ENCODE data around the gene PEX10.
"Not testable (repeated sequence)": the region's sequence is repeated elsewhere in the genome, so short reads cannot be mapped to it uniquely, and the experiment has no call there.

PEX10 gene

GRCh38 chr1:2442661-2443060 is 30.3 kb upstream of the PEX10 start:
- no peak for DNase-seq

- no peak for DNase-seq
Measured at GRCh38 chr1:2441746-2442145, 29.4 kb upstream of the PEX10 start.

DNA sequence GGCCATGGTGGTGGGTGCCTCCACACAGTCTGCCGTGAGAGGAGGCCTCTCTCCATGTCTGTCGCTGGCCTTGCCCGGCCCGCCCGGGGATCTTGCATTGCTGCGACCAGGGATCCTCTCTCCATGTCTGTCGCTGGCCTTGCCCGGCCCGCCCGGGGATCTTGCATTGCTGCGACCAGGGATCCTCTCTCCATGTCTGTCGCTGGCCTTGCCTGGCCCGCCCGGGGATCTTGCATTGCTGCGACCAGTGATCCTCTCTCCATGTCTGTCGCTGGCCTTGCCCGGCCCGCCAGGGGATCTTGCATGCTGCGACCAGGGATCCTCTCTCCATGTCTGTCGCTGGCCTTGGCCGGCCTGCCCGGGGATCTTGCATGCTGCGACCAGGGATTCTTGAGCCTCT is 28.0 kb upstream of the PEX10 start:
- DNase-seq: not testable (repeated sequence)

DNA sequence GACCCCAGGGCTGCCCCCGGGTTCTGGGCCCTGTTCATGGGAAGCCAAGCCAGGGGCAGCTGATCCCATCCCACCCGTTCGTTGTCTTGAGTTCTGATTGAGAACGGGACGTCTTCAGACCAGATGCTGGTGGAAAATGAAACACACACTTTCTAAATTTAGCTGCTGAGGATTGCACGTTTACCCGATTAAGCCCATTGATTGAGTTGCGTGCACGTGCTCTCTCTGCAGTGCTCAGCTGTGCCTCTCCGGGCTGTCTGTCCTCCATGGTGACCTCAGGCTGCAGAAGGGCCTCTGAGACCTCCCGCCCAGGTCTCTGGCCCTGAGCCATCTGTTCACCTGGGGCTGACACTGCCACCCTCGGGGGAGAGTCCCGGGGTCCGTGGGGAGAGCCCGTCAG is 27.0 kb upstream of the PEX10 start:
- DNase-seq: no peak

- no peak for DNase-seq
Measured at GRCh38 chr1:2438641-2439040, 26.3 kb upstream of the PEX10 start.

GRCh38 chr1:2438038-2438437 is 25.7 kb upstream of the PEX10 start:
- no peak for DNase-seq

DNA sequence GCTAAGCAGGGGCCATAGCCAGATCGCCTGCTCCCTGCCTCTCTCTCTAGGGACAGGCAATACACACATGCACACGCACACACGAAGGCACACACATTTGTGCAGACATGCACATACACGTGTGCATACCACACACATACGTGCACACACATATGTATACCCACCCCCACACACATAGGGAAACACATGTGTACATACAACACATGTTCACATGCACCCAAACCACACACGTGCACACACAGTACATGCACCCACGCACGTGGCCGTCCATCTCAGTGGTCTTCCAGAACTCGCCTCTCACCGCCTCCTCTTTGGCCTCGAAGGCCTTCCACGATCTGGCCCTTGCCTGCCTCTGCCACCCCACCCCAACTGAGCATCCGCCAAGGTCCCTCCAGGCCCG is 25.3 kb upstream of the PEX10 start:
- no peak for DNase-seq

- DNase-seq: no peak
Measured at GRCh38 chr1:2436876-2437275, 24.5 kb upstream of the PEX10 start.

DNA sequence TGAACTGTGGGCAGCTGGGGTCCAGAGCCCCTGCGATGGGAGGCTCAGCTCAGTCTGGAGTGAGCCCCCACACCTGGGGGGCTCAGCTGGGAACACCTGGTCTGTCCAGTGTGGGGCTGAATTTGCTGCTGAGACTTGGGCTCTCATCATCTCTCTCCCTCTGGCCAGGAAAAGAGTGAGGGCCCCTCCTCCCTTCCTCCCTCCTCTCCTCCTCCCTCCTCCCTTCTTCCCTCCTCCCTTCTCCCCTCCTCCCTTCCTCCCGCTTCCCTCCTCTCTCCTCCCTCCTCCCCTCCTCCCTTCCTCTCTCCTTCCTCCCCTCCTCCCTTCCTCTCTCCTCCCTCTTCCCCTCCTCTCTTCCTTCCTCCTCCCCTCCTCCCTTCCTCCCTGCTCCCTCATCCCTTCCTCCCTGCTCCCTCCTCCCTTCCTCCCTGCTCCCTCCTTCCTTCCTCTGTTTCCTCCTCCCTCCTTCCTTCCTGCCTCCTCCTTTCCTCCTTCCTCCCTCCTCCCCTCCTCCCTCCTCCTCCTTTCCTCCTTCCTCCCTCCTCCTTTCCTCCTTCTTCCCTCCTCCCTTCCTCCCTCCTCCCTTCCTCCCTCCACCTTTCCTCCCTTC is 23.5 kb upstream of the PEX10 start:
- DNase-seq: no peak

- DNase-seq: no peak
Measured at GRCh38 chr1:2435091-2435490, 22.7 kb upstream of the PEX10 start.

DNA sequence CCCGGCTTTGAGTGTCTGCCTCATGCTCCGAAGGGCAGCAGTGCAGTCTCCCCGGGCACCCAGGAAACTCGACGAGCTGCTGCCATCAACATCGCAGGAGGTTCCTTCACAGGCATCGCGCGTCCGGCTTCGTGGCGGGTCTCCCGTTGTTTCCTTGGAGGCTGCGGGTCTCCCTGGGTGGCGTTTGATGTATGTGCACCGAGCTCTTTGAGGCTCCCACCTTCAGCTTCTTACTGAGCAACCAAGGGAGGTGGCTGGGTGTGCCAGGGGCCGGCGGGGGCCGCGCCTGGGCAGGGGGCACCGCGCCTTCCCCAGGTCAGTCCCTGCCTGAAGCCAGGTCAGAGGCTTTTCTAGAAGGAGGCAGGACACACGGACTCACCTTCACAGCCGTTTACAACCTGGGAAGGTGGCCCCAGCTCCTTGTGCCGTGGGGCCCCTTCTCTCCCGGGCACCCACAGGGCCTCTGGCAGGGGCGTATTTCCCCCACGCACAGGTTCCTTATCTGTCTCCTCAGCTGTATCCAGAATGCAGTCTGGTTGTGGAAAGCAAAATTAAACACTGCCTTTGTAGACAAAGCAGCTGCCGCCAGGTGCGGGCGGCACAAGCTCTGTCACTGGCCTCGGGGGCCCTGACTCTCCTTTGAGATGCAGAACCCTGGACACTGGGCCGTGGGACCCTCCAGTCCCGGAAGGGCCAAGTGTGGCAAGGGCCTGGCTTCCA is 21.7 kb upstream of the PEX10 start:
- DNase-seq: no peak

DNA sequence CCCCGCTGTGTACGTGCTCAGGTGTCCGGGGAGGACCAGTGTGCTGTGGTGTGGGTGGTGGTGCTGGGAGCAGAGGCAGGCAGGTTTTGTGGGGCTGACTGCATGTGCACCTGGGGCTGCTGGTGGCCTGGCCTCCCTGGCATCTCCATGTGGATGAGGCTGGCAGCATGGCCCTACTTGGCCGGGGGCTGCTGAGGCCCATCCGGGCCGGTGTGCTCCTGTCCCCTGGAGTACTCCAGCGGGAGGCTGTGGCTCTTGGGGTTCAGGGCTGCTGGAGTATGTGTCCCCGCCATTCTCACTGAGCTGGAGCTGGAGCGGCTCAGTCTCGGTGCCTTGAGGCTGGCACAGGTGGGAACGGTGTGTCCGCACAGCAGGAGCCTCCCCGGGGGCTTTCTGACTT is 20.8 kb upstream of the PEX10 start:
- no peak for DNase-seq

DNA sequence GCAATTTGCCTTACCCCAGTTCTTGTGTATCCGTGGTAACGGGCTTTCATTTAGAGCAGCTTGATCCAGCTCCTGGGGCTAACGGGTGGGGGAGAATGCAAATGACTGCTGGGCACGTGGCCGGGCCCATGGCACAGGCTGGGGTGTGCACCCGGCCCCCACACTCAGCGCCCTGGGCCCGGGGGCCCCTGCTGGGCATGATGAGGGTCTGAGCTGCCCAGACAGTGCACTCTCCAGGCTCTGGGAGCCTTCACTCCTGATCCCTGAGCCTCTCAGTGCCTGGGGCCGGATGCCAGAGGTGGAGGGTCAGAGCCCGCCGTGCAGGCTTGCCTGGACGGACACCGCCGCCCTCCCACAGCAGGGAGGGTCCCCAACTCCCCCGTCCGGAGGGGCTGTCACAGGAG is 20.1 kb upstream of the PEX10 start:
- no peak for DNase-seq

DNA sequence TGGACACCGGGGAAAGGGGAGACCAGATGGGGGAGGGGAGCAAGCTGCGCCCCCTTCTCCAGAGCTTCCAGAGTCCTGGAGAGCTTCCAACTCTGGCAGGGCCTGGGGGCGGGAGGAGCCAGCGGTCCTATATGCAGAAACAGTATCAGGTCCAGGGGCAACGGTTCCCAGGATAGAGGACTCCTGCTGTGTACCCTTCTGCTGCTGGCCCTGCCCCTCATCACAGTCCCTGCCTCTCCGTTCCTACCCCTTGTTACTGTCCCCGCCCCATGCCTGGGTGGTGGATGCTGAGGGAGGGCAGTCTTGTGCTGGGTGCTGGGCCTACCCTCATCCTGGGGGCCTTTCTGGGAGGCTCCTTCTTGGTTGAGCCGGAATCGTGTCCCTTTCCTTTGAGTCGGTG is 19.2 kb upstream of the PEX10 start:
- DNase-seq: no peak

DNA sequence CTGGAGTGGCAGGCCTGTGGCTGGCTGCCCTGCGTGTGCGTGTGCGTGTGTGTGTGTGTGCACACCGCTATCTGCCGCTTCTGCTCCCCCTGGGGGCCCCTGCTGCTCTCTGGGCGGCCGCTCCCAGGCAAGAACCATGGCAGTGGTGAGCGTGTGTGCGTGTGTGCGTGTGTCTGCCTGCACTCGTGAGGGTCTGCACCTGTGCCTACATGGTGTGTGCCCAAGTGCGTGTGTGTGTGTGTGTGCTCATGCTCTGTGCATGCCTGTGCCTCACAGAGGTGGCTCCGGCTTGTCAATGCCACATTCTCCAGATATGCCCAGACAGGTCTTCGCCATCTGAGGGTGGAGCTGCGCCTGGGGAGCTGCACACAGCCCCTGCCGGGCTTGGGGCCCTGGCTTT is 18.7 kb upstream of the PEX10 start:
- no peak for DNase-seq

- DNase-seq: no peak
Measured at GRCh38 chr1:2430592-2430973, 18.2 kb upstream of the PEX10 start.

GRCh38 chr1:2429780-2430591 is 17.6 kb upstream of the PEX10 start:
- peak; percentile 28 for DNase-seq

DNA sequence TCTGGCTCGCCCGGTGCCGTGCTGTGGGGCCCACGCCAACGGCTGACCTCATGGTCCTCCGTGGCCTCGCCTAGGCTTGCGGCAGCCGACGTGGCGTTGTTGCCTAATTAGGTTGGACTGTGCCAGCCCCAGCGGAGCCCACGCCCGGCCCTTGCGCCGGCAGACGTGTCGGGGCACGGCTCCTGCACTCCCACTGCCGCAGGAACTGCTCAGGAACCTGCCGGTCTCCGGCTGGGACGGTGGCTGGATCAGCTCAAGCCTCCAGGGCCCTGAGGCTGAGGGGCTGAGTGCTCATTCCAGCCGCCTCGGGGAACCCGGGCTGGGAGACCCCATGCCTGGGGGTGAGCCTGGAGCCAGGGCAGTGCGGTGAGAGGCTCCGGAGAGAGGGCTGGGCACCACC is 16.1 kb upstream of the PEX10 start:
- no peak for DNase-seq

DNA sequence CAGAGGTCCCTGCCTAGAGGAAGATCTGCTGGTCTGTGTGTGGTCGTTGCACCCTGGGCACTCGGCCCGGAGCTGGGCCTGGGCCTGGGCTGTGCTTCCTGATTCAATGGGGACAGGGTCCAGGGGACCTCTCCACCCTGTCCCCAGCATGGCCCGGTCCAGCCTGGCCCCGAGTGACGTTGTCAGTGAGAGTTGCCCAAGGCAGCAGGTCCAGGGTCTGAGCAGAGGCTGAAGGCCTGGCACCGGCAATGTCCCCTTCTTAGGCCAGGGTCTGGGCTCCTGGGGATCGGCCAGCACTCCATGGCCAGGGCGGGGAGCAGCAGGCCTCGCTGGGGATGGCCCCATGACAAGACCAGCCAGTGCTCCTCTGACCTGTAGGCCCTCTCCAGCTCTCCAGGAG is 15.6 kb upstream of the PEX10 start:
- DNase-seq: no peak

- DNase-seq: no peak
Measured at GRCh38 chr1:2427051-2427450, 14.7 kb upstream of the PEX10 start.

- DNase-seq: no peak
Measured at GRCh38 chr1:2426540-2426939, 14.2 kb upstream of the PEX10 start.

- no peak for DNase-seq
Measured at GRCh38 chr1:2425892-2426291, 13.5 kb upstream of the PEX10 start.

DNA sequence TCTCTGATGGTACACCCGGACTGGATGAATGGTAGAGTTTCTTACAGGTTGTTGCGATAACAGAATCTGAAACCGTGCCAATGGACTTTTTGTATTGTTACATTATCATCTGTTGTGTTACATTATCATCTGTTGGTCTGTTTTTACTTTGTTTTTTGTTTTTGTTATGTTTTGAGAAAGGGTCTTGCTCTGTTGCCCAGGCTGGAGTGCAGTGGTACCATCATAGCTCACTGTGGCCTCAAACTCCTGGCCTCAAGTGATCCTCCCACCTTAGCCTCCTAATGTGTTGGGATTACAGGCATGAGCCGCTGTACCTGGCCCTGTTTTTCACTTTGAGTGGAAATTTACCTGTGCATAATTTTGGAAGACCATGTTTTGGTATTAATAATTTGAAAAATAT is 10.2 kb upstream of the PEX10 start:
- DNase-seq: no peak

DNA sequence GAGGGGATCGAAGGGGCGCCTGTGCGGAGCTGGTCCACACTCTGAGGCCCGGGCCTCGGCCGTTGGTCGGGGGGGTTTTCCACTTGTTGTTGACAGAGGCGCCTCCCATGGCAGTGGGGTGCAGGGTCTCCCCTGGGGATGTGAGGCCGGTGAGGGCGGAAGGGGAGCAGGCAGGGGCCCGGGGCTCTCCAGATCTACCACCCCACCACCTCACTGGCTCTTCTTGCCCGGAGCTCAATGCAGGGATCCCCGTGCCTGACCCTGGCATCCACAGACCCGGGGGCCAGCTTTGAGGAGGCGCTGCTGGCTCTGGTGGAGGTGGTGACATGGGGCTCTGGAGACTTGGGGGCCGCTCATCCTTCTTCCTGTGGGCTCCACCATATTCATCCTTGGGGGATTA is 7.1 kb upstream of the PEX10 start:
- DNase-seq: no peak

Measured in stimulated activated CD4-positive, alpha-beta T cell treated with anti-CD3 and anti-CD28 coated beads, Interleukin-1b, Interleukin-23, amount 100 ng/mL, for 48 hours (primary cell).